ENCODE results near the gene PXK.

GRCh38 chr3:58416191-58416590 lies 83.5 kb downstream of the PXK start:
- TF ChIP-seq SPI1 (IDR thresholded peaks at IDR 0.05; ENCODE audit: borderline replicate concordance, insufficient read depth, low read depth, low read length), result no peak
- TF ChIP-seq CTCF (IDR thresholded peaks at IDR 0.05 in 2 of 3, conservative IDR thresholded peaks at IDR 0.05 in 1 of 3; ENCODE audit: control insufficient read depth in 2 of 3, extremely low read depth in 1 of 3, insufficient read depth in 1 of 3, low read depth in 3 of 3, low read length in 3 of 3), result no peak
- no peak for TF ChIP-seq PRDM15 (CRISPR knock-in tag; IDR thresholded peaks at IDR 0.05)
- TF ChIP-seq EZH2 (IDR thresholded peaks at IDR 0.05; ENCODE audit: borderline replicate concordance, control insufficient read depth, low read depth, low read length), result no peak
- no peak for TF ChIP-seq GABPA (IDR thresholded peaks at IDR 0.05; ENCODE audit: low read depth)
- no peak for TF ChIP-seq ZSCAN29 (IDR thresholded peaks at IDR 0.05)
- TF ChIP-seq HDAC2 (IDR thresholded peaks at IDR 0.05), result no peak
- no peak for TF ChIP-seq ATF2 (IDR thresholded peaks at IDR 0.05; ENCODE audit: low read length)
- no peak for TF ChIP-seq POLR2AphosphoS5 (IDR thresholded peaks at IDR 0.05; ENCODE audit: low read length)
- no peak for TF ChIP-seq MXI1 (IDR thresholded peaks at IDR 0.05; ENCODE audit: low read depth, low read length)
- TF ChIP-seq RAD21 (IDR thresholded peaks at IDR 0.05; ENCODE audit: insufficient read depth, low read depth, low read length), result no peak
- TF ChIP-seq CEBPB (IDR thresholded peaks at IDR 0.05; ENCODE audit: borderline replicate concordance in 1 of 2, low read depth in 2 of 2, low read length in 2 of 2), result no peak
- no peak for TF ChIP-seq POLR2A (IDR thresholded peaks at IDR 0.05; ENCODE audit: low read depth, low read length)
